Spleen (tissue), 11 donors: ENCODE results near the gene CSTPP1. TPM values are rescaled to one million over a fixed set of nuclear protein-coding genes. Genes with fewer than 3 reads are reported as not detected.

Experiments
- DNase-seq: peaks from one replicate; pipeline ENCODE4 v3.0.0-alpha.2; 2020
- H3K27ac ChIP-seq, 8 donors: fragments of 200-600 bp; sonication (generic) in 7 of 8; 1 replicate in 4 of 8; 2 replicates in 4 of 8; pipeline versions ENCODE4 v1.5.0 to v1.8.0; 2016 to 2021; ENCODE audit warnings: inconsistent platforms in 4 of 8, mild to moderate bottlenecking in 4 of 8, moderate library complexity in 1 of 8
- H3K27me3 ChIP-seq, 7 donors: fragments of 200-600 bp; sonication (generic) in 6 of 7; replicated peaks in 1 of 7; 1 replicate in 4 of 7; 2 replicates in 3 of 7; pipeline versions ENCODE4 v1.5.0 to v1.8.0; 2016 to 2021; ENCODE audit warnings: inconsistent platforms in 3 of 7, mild to moderate bottlenecking in 1 of 7
- H3K36me3 ChIP-seq, 6 donors: fragments of 200-600 bp; sonication (generic) in 5 of 6; 1 replicate in 4 of 6; 2 replicates in 2 of 6; pipeline versions ENCODE4 v1.5.0 to v1.8.0; 2016 to 2021; ENCODE audit warnings: inconsistent platforms in 2 of 6
- H3K4me1 ChIP-seq, 6 donors: fragments of 200-600 bp; sonication (generic) in 5 of 6; 1 replicate in 3 of 6; 2 replicates in 3 of 6; pipeline versions ENCODE4 v1.5.0 to v1.8.0; 2016 to 2021; ENCODE audit warnings: inconsistent platforms in 3 of 6
- H3K4me3 ChIP-seq, 8 donors: fragments of 200-600 bp; sonication (generic) in 7 of 8; 1 replicate in 4 of 8; 2 replicates in 4 of 8; pipeline versions ENCODE4 v1.5.0 to v1.8.0; 2016 to 2021; ENCODE audit warnings: inconsistent platforms in 4 of 8, mild to moderate bottlenecking in 4 of 8, moderate library complexity in 2 of 8
- H3K9me3 ChIP-seq, 8 donors: fragments of 200-600 bp; sonication (generic) in 7 of 8; 1 replicate in 4 of 8; 2 replicates in 4 of 8; pipeline versions ENCODE4 v1.5.0 to v1.8.0; 2016 to 2021; ENCODE audit warnings: inconsistent platforms in 4 of 8
- CTCF ChIP-seq, 11 experiments: fragments of 200-600 bp in 7 of 11; fragments of 450-650 bp in 4 of 11; sonication (generic) in 4 of 11; IDR thresholded peaks in 8 of 11; conservative IDR thresholded peaks in 3 of 11; 1 replicate in 7 of 11; 2 replicates in 4 of 11; pipeline versions ENCODE4 v1.4.0 to v1.8.0; 2016 to 2021; ENCODE audit warnings: antibody characterized with exemption in 11 of 11, inconsistent platforms in 4 of 11, mild to moderate bottlenecking in 1 of 11
- POLR2A ChIP-seq, 3 donors: fragments of 450-650 bp; IDR thresholded peaks; one replicate each; pipeline ENCODE4 v1.5.1; 2017; ENCODE audit warnings: antibody characterized with exemption in 3 of 3, mild to moderate bottlenecking in 1 of 3
- POLR2AphosphoS5 ChIP-seq, 3 donors: sonication (generic); formaldehyde crosslinking; IDR thresholded peaks; one replicate each; pipeline ENCODE4 v1.5.1; 2017; ENCODE audit warnings: antibody characterized with exemption in 3 of 3
- WGBS, 5 donors: extraction: QIAGEN DNeasy Blood & Tissue Kit in 3 of 5; methylation state at CpG; one replicate each; pipeline versions ENCODE4 v1.1.5 to v1.1.7; 2013 to 2018; 5-methylcytosine and 5-hydroxymethylcytosine counted together
- intact Hi-C: fragments of 100-400 bp; cut with DNase I; formaldehyde crosslinking; loops from one replicate; pipeline ENCODE4 v1.15.0; 2023; ENCODE audit warnings: low total_unique reads
- polyA plus RNA-seq, 3 donors: library from polyadenylated mRNA; stranded (reverse); fragments of 200-250 nt; gene quantifications; one replicate each; pipeline ENCODE4 v1.2.1, GENCODE V29; 2013
- total RNA-seq, 7 donors: library from RNA; depleted of rRNA in 3 of 7; stranded (reverse); fragments of >200 nt in 3 of 7; fragmentation: NEBNext Ultra II Directional in 4 of 7; extraction: Animal tissue kit (Norgen Biotek cat#: 25700) in 4 of 7; gene quantifications; one replicate each; pipeline versions ENCODE4 v1.1.0 to v1.2.1, GENCODE V29; 2016 to 2021
- donor health status: healthy with polysubstance abuse.
- donor health status: DM: no; HTN: no; CAD: no; lungs with moderate emphysema.
- donor health status: DM: no; HTN: no; CAD: no.
- donor health status: Bipolar disorder and iron deficiency.
- donor health status: healthy.
- donor health status: DM: no; HTN: no; CAD: no.
- donor health status: DM: yes; HTN: yes; CAD: no.

CSTPP1 gene
- total and polyA plus RNA-seq, 10 donors, result 8.6 to 23.0 (median 14.4) TPM

DNA sequence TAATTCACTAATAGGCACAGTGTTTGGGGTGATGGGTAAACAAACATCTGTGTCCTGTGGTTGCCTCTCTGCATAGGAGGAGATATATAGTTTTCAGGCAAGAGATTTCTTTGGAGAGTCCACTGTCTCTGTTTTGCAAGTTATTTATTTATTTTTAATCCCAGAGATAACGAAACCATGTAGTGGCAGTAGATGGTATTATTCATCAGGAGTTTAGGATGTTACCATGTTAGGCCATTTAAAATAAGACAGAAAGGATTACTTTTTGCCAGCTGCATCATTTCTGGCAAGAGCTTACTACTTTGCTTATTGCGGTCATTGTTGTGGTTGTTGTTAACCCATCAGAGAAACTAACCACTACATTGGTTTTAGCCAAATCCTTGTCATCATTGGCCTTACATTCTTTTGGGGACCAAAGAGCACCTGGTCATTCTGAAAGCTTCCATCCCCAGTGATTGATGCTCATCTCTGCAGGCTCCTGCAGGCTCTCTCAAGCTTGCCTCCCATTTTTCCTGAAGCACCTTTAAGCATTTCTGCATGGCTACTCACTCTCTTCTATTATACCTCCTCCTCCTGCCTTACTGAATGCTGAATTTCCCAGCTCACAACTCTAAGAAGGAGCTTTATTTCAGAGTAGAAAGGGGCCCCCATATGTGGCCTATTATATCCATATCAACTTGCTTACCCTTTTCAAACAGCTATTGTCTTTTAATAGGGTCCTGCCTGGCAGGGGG lies 84.4 kb downstream of the CSTPP1 start:
- 86 to 97% (median 91%) methylated on average over 2 of the region's 2 CpGs for WGBS, 5 donors

GRCh38 chr11:47021527-47021818 lies 84.9 kb downstream of the CSTPP1 start:
- no peak for DNase-seq
- intact Hi-C loops, result no loop called here
- 86 to 100% (median 95%) methylated on average over 1 of the region's 1 CpG for WGBS, 5 donors
- no peak overlapping the region for H3K27ac ChIP-seq
- no peaks in the 10 kb centered on the region for H3K4me1 ChIP-seq
- no peaks in the 10 kb centered on the region for H3K36me3 ChIP-seq
- H3K9me3 ChIP-seq, result no peaks in the 10 kb centered on the region
- no peak overlapping the region for H3K4me3 ChIP-seq
- no peak for TF ChIP-seq POLR2A (IDR thresholded peaks at IDR 0.05)
- no peak for TF ChIP-seq POLR2AphosphoS5 (IDR thresholded peaks at IDR 0.05)
- TF ChIP-seq CTCF (IDR thresholded peaks at IDR 0.05 in 8 of 11, conservative IDR thresholded peaks at IDR 0.05 in 3 of 11), result no peak
- no peaks in the 10 kb centered on the region for H3K27me3 ChIP-seq

More for the DNA sequence above, 84.4 kb downstream of the CSTPP1 start:
- DNase-seq, result no peak
- Histone ChIP-seq H3K4me3 (no peak overlapping the region), H3K27me3 (no peaks in the 10 kb centered on the region), H3K4me1 (no peaks in the 10 kb centered on the region), H3K27ac (no peak overlapping the region), H3K9me3 (no peaks in the 10 kb centered on the region), H3K36me3 (no peaks in the 10 kb centered on the region)
- no peak for TF ChIP-seq POLR2AphosphoS5 (IDR thresholded peaks at IDR 0.05)
- TF ChIP-seq POLR2A (IDR thresholded peaks at IDR 0.05), result no peak
- no peak for TF ChIP-seq CTCF (IDR thresholded peaks at IDR 0.05 in 8 of 11, conservative IDR thresholded peaks at IDR 0.05 in 3 of 11)
- intact Hi-C loops, result no loop called here

DNA sequence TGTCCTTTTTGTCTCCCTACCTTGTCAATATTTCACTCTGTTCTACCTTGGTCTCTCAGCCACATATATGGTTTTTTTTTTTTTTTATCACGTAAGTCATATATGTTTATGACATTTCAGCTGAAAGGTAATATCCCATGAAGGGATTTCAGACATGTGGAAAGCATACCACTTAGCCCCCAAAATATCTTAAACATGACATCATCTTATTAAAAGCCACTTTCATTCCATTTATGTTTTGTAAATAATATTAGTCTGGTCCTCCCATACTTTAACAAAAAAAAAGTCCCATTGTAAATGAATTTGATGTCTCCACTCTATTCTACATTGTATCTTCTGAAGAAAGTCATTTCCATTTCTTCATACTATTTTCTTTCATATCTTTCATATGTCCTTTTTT lies 85.4 kb downstream of the CSTPP1 start:
- Histone ChIP-seq H3K9me3 (no peaks in the 10 kb centered on the region), H3K4me3 (no peak overlapping the region), H3K36me3 (no peaks in the 10 kb centered on the region), H3K27ac (no peak overlapping the region), H3K27me3 (no peaks in the 10 kb centered on the region), H3K4me1 (no peaks in the 10 kb centered on the region)
- WGBS, 5 donors, result 94 to 100% (median 97%) methylated on average over 1 of the region's 1 CpG
- intact Hi-C loops, result no loop called here
- no peak for DNase-seq
- TF ChIP-seq POLR2A (IDR thresholded peaks at IDR 0.05) (no peak), POLR2AphosphoS5 (IDR thresholded peaks at IDR 0.05) (no peak), CTCF (IDR thresholded peaks at IDR 0.05 in 8 of 11, conservative IDR thresholded peaks at IDR 0.05 in 3 of 11) (no peak)

DNA sequence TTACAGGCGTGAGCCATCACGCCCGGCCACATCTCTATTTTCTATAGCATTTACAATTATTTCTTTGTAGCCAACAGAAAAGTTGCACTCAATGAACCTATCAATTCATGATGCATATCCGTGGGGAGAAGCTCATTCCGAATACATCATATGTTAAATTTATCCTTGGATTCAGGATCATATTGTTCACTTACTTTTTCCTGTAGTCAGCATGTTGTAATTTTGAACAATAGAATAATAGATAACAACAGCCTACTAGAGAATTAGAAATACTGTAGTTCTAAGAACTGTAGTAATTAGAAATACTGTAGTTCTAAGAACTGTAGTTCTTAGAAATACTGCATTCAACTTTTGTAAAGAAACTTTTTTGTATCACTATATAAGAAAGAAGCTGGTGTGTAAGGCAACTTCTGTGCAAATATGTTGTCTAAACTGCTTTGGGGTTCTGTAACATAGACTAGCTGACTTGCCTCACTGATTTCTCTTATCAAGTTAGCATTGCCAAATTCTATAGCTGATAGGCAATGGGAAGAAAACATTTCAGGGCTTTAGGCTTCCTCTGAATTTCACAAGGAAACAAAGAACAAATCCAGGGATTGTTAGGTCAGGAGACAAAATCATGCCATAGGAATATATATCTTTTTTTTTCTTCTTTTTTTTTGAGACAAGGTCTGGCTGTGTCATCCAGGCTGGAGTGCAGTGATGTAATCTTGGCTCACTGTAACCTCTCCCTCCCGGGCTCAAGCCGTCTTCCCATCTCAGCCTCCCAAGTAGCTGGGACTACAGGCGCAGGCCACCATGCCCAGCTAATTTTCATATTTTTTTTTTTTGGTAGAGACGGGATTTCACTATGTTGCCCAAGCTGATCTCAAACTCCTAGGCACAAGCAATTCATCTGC lies 91.9 kb downstream of the CSTPP1 start:
- 80 to 90% (median 88%) methylated on average over 8 to 9 of the region's 9 CpGs for WGBS, 5 donors
- no peak overlapping the region for H3K4me3 ChIP-seq
- no peak overlapping the region for H3K27ac ChIP-seq
- H3K36me3 ChIP-seq, result no peaks in the 10 kb centered on the region
- H3K9me3 ChIP-seq, result no peaks in the 10 kb centered on the region
- TF ChIP-seq POLR2A (IDR thresholded peaks at IDR 0.05) (no peak), POLR2AphosphoS5 (IDR thresholded peaks at IDR 0.05) (no peak), CTCF (IDR thresholded peaks at IDR 0.05 in 8 of 11, conservative IDR thresholded peaks at IDR 0.05 in 3 of 11) (no peak)
- intact Hi-C loops, result no loop called here
- H3K4me1 ChIP-seq, result no peaks in the 10 kb centered on the region
- H3K27me3 ChIP-seq, result no peaks in the 10 kb centered on the region
- no peak for DNase-seq
